KMS-11 (cell line): ENCODE data around the gene SLC6A6.

ENCODE experiments used
- H2AFZ ChIP-seq: fragments of 200-600 bp; sonication (generic); 2 replicates; pipeline ENCODE4 v1.6.1; 2016; ENCODE audit warnings: antibody characterized with exemption, mixed run types, low read depth
- H3K27ac ChIP-seq: fragments of 200-600 bp; sonication (generic); 2 replicates; pipeline ENCODE4 v1.6.1; 2016; ENCODE audit warnings: mild to moderate bottlenecking, mixed run types
- H3K27me3 ChIP-seq: fragments of 200-600 bp; sonication (generic); 2 replicates; pipeline ENCODE4 v1.6.1; 2017; ENCODE audit warnings: mild to moderate bottlenecking, low read depth, mixed run types, moderate library complexity; ENCODE audit not compliant: insufficient read depth
- H3K36me3 ChIP-seq: fragments of 200-600 bp; sonication (generic); 2 replicates; pipeline ENCODE4 v1.6.1; 2017; ENCODE audit warnings: mild to moderate bottlenecking, mixed run types; ENCODE audit not compliant: insufficient read depth
- H3K4me1 ChIP-seq: fragments of 200-600 bp; sonication (generic); 2 replicates; pipeline ENCODE4 v1.6.1; 2016; ENCODE audit warnings: mild to moderate bottlenecking, low read depth, mixed run types; ENCODE audit not compliant: poor library complexity, severe bottlenecking
- H3K4me2 ChIP-seq: fragments of 200-600 bp; sonication (generic); 2 replicates; pipeline ENCODE4 v1.7.0; 2016; ENCODE audit warnings: mild to moderate bottlenecking, mixed run types
- H3K4me3 ChIP-seq: fragments of 200-600 bp; sonication (generic); IDR thresholded peaks from 2 replicates; pipeline ENCODE4 v1.6.1; 2017; ENCODE audit warnings: low read depth, low read length, mixed read lengths; ENCODE audit not compliant: insufficient read depth
- H3K79me2 ChIP-seq: fragments of 200-600 bp; sonication (generic); 2 replicates; pipeline ENCODE4 v1.6.1; 2016; ENCODE audit warnings: low read depth, mixed run types; ENCODE audit not compliant: insufficient read depth
- H3K9ac ChIP-seq: fragments of 200-600 bp; sonication (generic); 2 replicates; pipeline ENCODE4 v1.6.1; 2016; ENCODE audit warnings: mild to moderate bottlenecking, mixed run types
- H4K20me1 ChIP-seq: fragments of 200-600 bp; sonication (generic); 2 replicates; pipeline ENCODE4 v1.6.1; 2016; ENCODE audit warnings: mild to moderate bottlenecking, mixed run types; ENCODE audit not compliant: insufficient read depth
- CTCF ChIP-seq: fragments of 200-600 bp; sonication (generic); conservative IDR thresholded peaks from 2 replicates; pipeline ENCODE4 v1.6.1; 2017; ENCODE audit warnings: low read depth, mild to moderate bottlenecking, antibody characterized with exemption, low read length, moderate library complexity, mixed read lengths

The SLC6A6 gene

DNA sequence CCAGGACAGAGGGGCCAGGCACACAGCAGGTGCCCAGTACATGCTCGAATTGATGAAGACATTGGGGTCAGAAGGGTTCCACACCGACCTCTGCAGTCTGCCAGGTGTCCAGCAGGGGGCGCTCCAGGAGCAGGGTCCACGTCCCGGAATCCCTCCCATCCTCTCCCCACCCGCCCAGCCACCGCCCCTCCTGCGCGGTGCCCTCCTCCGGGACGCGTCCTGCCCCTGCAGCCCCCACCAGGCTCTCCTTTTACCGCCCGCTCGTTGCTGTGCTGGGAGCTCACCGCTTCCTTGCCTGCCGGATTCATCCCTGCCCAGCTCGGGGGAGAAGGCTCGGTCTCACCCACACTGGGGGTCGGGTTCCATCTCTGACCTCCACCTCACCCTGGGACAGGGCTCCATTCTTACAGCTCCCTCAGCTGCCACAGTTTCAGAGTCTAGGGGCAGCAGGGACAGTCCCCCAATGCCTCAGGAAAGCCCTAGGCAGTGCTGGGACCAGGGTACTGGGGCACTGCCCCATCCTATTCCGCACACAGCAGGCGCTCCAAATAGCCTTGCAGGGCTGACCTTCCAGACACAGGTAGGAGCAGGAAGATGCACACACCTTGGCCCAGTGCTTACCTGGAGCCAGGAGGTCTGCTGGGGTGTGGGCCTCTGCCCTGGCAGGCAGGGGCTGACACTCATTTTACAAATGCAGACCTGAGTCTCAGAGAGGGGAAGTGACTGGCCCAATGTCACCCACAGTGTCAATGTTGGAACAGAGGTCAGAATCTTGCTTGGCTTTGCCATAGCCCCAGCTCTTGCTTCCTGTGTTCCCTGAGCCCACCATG lies 106.8 kb downstream of the SLC6A6 start:
- Histone ChIP-seq H3K27ac (no peak overlapping the region), H4K20me1 (no peaks in the 10 kb centered on the region), H2AFZ (no peak overlapping the region), H3K4me1 (no peaks in the 10 kb centered on the region), H3K79me2 (no peaks in the 10 kb centered on the region), H3K4me2 (no peak overlapping the region), H3K36me3 (no peaks in the 10 kb centered on the region), H3K4me3 (no peak overlapping the region), H3K27me3 (no peaks in the 10 kb centered on the region), H3K9ac (no peak overlapping the region)
- peak; percentile 63 for TF ChIP-seq CTCF

GRCh38 chr3:14509796-14510100 lies 107.3 kb downstream of the SLC6A6 start:
- no peak for TF ChIP-seq CTCF
- no peak overlapping the region for H3K4me2 ChIP-seq
- H4K20me1 ChIP-seq, result no peaks in the 10 kb centered on the region
- no peaks in the 10 kb centered on the region for H3K79me2 ChIP-seq
- H3K36me3 ChIP-seq, result no peaks in the 10 kb centered on the region
- H3K27me3 ChIP-seq, result no peaks in the 10 kb centered on the region
- H3K9ac ChIP-seq, result no peak overlapping the region
- H3K27ac ChIP-seq, result no peak overlapping the region
- H3K4me1 ChIP-seq, result no peaks in the 10 kb centered on the region
- H3K4me3 ChIP-seq, result no peak overlapping the region
- H2AFZ ChIP-seq, result no peak overlapping the region

DNA sequence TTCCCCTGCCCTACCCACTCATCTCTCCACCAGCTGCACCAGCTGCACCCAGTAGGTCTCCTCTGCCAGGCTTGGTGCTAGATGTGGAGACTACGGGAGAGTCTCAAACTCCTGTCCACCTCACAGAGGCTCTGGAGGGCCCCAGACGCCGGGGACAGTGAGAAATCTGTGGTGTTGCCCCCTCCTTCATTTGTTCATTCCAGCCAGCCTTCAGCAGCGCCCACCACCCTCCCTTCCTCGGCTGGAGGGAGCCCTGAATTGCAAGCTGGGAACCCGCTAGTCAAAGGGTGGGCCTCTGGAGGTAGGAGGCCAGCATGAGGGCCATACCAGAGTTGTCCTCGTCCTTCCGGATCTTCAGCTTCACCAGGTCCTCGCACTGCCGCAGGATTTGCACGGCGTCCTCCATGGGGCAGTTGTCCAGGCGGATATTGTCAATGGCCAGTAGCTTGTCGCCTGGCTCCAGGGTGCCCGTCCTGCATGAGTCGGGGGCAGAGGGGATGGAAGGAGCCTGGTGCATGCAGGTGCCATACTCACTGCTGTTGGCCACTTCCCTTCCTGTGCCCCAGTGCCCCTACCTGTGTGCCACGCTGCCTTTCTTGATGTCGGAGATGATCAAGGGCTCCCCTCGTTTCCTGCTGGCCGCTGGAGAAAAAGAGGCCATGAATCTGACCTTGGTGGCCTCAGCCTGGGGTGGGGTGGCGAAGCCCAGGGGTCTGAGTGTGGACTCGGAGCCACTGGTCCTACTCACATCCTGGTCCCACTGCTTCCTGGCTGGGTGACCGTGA lies 108.6 kb downstream of the SLC6A6 start:
- no peak overlapping the region for H3K27ac ChIP-seq
- H3K9ac ChIP-seq, result no peak overlapping the region
- TF ChIP-seq CTCF, result no peak
- no peaks in the 10 kb centered on the region for H4K20me1 ChIP-seq
- H3K27me3 ChIP-seq, result no peaks in the 10 kb centered on the region
- no peaks in the 10 kb centered on the region for H3K79me2 ChIP-seq
- no peak overlapping the region for H2AFZ ChIP-seq
- H3K36me3 ChIP-seq, result no peaks in the 10 kb centered on the region
- no peak overlapping the region for H3K4me3 ChIP-seq
- H3K4me2 ChIP-seq, result no peak overlapping the region
- H3K4me1 ChIP-seq, result no peaks in the 10 kb centered on the region

- no peaks in the 10 kb centered on the region for H3K36me3 ChIP-seq
- no peak overlapping the region for H3K9ac ChIP-seq
- no peak for TF ChIP-seq CTCF
- no peak overlapping the region for H2AFZ ChIP-seq
- no peaks in the 10 kb centered on the region for H3K79me2 ChIP-seq
- no peaks in the 10 kb centered on the region for H3K4me1 ChIP-seq
- no peak overlapping the region for H3K4me2 ChIP-seq
- H3K27ac ChIP-seq, result no peak overlapping the region
- H3K4me3 ChIP-seq, result no peak overlapping the region
- no peaks in the 10 kb centered on the region for H3K27me3 ChIP-seq
- H4K20me1 ChIP-seq, result no peaks in the 10 kb centered on the region
Observed at GRCh38 chr3:14511623-14512280, 109.3 kb downstream of the SLC6A6 start.
